ENCODE results near the gene CNTFR. TPM values are rescaled to one million over a fixed set of nuclear protein-coding genes. Genes with fewer than 3 reads are reported as not detected.

CNTFR gene
- total RNA-seq, 4 donors from 2014 or later: 19.7 to 146 (median 118) TPM

- no peaks in the 10 kb centered on the region for H3K36me3 ChIP-seq
- no peaks in the 10 kb centered on the region for H3K4me1 ChIP-seq
- ATAC-seq: no peak
- intact Hi-C loops (cut with DNase I; ENCODE audit: low total_unique reads) (loop anchor here (5.0 kb wide), 2 partner anchors 50 to 170 kb away; no protein-coding TSS in a partner anchor), in situ Hi-C loops (cut with MboI; ENCODE audit: low sequenced_read_pairs in 4 of 4) (loop anchor here in 2 of 4 donors (5.0 to 25.0 kb wide), 2 partner anchors 95 to 110 kb away; partner anchors contain the start of genes DCTN3 (in 1 of the 2) and RPP25L (in 1 of the 2))
- H3K27ac ChIP-seq: no peak overlapping the region
- no peak overlapping the region for H3K4me3 ChIP-seq
- TF ChIP-seq, protein P1, sequence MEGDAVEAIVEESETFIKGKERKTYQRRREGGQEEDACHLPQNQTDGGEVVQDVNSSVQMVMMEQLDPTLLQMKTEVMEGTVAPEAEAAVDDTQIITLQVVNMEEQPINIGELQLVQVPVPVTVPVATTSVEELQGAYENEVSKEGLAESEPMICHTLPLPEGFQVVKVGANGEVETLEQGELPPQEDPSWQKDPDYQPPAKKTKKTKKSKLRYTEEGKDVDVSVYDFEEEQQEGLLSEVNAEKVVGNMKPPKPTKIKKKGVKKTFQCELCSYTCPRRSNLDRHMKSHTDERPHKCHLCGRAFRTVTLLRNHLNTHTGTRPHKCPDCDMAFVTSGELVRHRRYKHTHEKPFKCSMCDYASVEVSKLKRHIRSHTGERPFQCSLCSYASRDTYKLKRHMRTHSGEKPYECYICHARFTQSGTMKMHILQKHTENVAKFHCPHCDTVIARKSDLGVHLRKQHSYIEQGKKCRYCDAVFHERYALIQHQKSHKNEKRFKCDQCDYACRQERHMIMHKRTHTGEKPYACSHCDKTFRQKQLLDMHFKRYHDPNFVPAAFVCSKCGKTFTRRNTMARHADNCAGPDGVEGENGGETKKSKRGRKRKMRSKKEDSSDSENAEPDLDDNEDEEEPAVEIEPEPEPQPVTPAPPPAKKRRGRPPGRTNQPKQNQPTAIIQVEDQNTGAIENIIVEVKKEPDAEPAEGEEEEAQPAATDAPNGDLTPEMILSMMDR (IDR thresholded peaks at IDR 0.05 in 4 of 5, conservative IDR thresholded peaks at IDR 0.05 in 1 of 5): no peak
- no peak for TF ChIP-seq POLR2A (IDR thresholded peaks at IDR 0.05)
- H3K27me3 ChIP-seq: no peaks in the 10 kb centered on the region
- DNase-seq: no peak
- no peaks in the 10 kb centered on the region for H3K9me3 ChIP-seq
These were observed 87.1 kb downstream of the CNTFR start for GRCh38 chr9:34502471-34502870.

- intact Hi-C loops (cut with DNase I; ENCODE audit: low total_unique reads): loop anchor here (2.0 to 5.0 kb wide), 3 partner anchors 50 to 170 kb away; no protein-coding TSS in a partner anchor
- in situ Hi-C loops (cut with MboI; ENCODE audit: low sequenced_read_pairs in 4 of 4): loop anchor here in 2 of 4 donors (5.0 to 25.0 kb wide), 2 partner anchors 95 to 110 kb away; partner anchors contain the start of genes DCTN3 (in 1 of the 2) and RPP25L (in 1 of the 2)
- Histone ChIP-seq H3K9me3 (no peaks in the 10 kb centered on the region), H3K36me3 (no peaks in the 10 kb centered on the region), H3K27me3 (no peaks in the 10 kb centered on the region), H3K4me3 (no peak overlapping the region), H3K27ac (no peak overlapping the region), H3K4me1 (no peaks in the 10 kb centered on the region)
- DNase-seq: no peak
- TF ChIP-seq, protein P1 (IDR thresholded peaks at IDR 0.05 in 4 of 5, conservative IDR thresholded peaks at IDR 0.05 in 1 of 5): peak in 1 of 5 experiments; percentile 25
- no peak for TF ChIP-seq POLR2A (IDR thresholded peaks at IDR 0.05)
- ATAC-seq: peak in 1 of 2 donors; percentile 28
These were observed 87.6 kb downstream of the CNTFR start for GRCh38 chr9:34501889-34502425.

Other genes with a start within 250 kb of the CNTFR start
- gene MYORG, start 212.8 kb downstream of the CNTFR start, total RNA-seq: 100 to 1,000 TPM in 1 of 4 donors, 10 to 100 TPM in 2, 1 to 10 TPM in 1; 8.6 to 149 (median 49.5) TPM
- 10 to 100 TPM; 29.5 to 58.4 (median 41.8) TPM for gene FAM219A, start 131.2 kb downstream of the CNTFR start, total RNA-seq
- gene DNAI1, start 130.9 kb downstream of the CNTFR start, total RNA-seq: under 1 TPM in 1 of 4 donors, not detected in 3; 0.49 TPM
- gene ENHO, start 66.7 kb downstream of the CNTFR start, total RNA-seq: under 1 TPM in 1 of 4 donors, not detected in 3; 0.65 TPM
- 100 to 1,000 TPM in 2 of 4 donors, 10 to 100 TPM in 2; 53.7 to 138 (median 97.2) TPM for gene RPP25L, start 22.4 kb upstream of the CNTFR start, total RNA-seq
- 100 to 1,000 TPM in 2 of 4 donors, 10 to 100 TPM in 2; 62.8 to 174 (median 105) TPM for gene DCTN3, start 30.8 kb upstream of the CNTFR start, total RNA-seq
- not detected for gene ARID3C, start 39.3 kb upstream of the CNTFR start, total RNA-seq
- gene SIGMAR1, start 48.1 kb upstream of the CNTFR start, total RNA-seq: 10 to 100 TPM; 18.9 to 35.7 (median 27.4) TPM
- 10 to 100 TPM in 3 of 4 donors, 1 to 10 TPM in 1; 8.1 to 23.6 (median 20.0) TPM for gene GALT, start 57.0 kb upstream of the CNTFR start, total RNA-seq
- 10 to 100 TPM in 2 of 4 donors, 1 to 10 TPM in 2; 3.3 to 15.3 (median 11.6) TPM for gene IL11RA, start 62.5 kb upstream of the CNTFR start, total RNA-seq
- 1 to 10 TPM in 1 of 4 donors, not detected in 3; 1.7 TPM for gene CCL27, start 72.9 kb upstream of the CNTFR start, total RNA-seq
- gene CCL19, start 101.6 kb upstream of the CNTFR start, total RNA-seq: not detected
- gene CCL21, start 120.4 kb upstream of the CNTFR start, total RNA-seq: 1 to 10 TPM in 1 of 4 donors, under 1 TPM in 2, not detected in 1; 0.87 to 1.9 (median 0.91) TPM